K562 (cell line): Measurements from ENCODE around the gene CARMIL1. TPM values are rescaled to one million over a fixed set of nuclear protein-coding genes. Genes with fewer than 3 reads are reported as not detected.

Experiments
- ATAC-seq: fragments of 200-7000 bp; cut with Tn5 transposase; 3 replicates; pipeline ENCODE4 v1.9.1; 2020; ENCODE audit warnings: moderate library complexity
- BruUV-seq: library from RNA; stranded (reverse); fragments of 400-500 nt; replicated peaks from 2 replicates; lab custom pipeline; 2021; lab: Mats Ljungman, UMichigan
- CTCF ChIA-PET: fragments of 300-600 bp; formaldehyde crosslinking; extraction: SDS; loops from one replicate; lab custom pipeline; 2021; ENCODE audit warnings: low intra/inter-chr PET ratio; lab: Yijun Ruan, JAX
- POLR2A ChIA-PET: fragments of 300-600, 350-650 bp; sonication (Branson Sonifier 250); formaldehyde crosslinking; extraction: SDS; loops from one replicate; lab custom pipeline; 2021; ENCODE audit warnings: antibody characterized with exemption, inconsistent platforms; lab: Yijun Ruan, JAX
- DNase-seq, 4 experiments: peaks; one replicate each; pipeline versions ENCODE4 v3.0.0 to v3.0.0-alpha.2; 2011 to 2018; ENCODE audit warnings: low spot score in 3 of 4, mixed read lengths in 3 of 4; ENCODE audit errors: extremely low read depth in 1 of 4
- FAIRE-seq: peaks from 2 replicates; lab custom pipeline; 2011; peaks lifted over from hg19 to GRCh38; lab: Jason Lieb, UNC
- H2AFZ ChIP-seq: 2 replicates; pipeline ENCODE4 v1.6.0; 2011; ENCODE audit warnings: low read depth, low read length, control low read depth, inconsistent platforms
- H3K27ac ChIP-seq: fragments of 200-600 bp; 3 replicates; pipeline ENCODE4 v1.8.0; 2011; ENCODE audit warnings: low read depth, mild to moderate bottlenecking, control low read depth, inconsistent platforms, low read length, moderate library complexity, mixed read lengths; ENCODE audit errors: extremely low read depth
- H3K27me3 ChIP-seq, 2 experiments: fragments of 300-600 bp in 1 of 2; 2 replicates in 1 of 2; 3 replicates in 1 of 2; pipeline versions ENCODE4 v1.6.0 to v1.8.0; 2011; ENCODE audit warnings: inconsistent platforms in 2 of 2, low read length in 2 of 2, mild to moderate bottlenecking in 1 of 2, mixed read lengths in 1 of 2, moderate library complexity in 1 of 2; ENCODE audit not compliant: control insufficient read depth in 2 of 2, insufficient read depth in 2 of 2
- H3K36me3 ChIP-seq: fragments of 300-600 bp; 3 replicates; pipeline ENCODE4 v1.8.0; 2011; ENCODE audit warnings: mild to moderate bottlenecking, low read length, inconsistent platforms; ENCODE audit not compliant: control insufficient read depth, insufficient read depth
- H3K4me1 ChIP-seq, 2 experiments: fragments of 200-600 bp in 1 of 2; replicated peaks in 1 of 2; 2 replicates in 1 of 2; 3 replicates in 1 of 2; pipeline versions ENCODE4 v1.5.1 to v1.8.0; 2011; ENCODE audit warnings: inconsistent platforms in 2 of 2, low read length in 2 of 2, mild to moderate bottlenecking in 1 of 2, mixed read lengths in 1 of 2, moderate library complexity in 1 of 2; ENCODE audit not compliant: control insufficient read depth in 2 of 2, insufficient read depth in 2 of 2
- H3K4me2 ChIP-seq: 2 replicates; pipeline ENCODE4 v1.6.1; 2011; ENCODE audit warnings: low read length, control low read depth, inconsistent platforms, mixed read lengths; ENCODE audit not compliant: insufficient read depth
- H3K4me3 ChIP-seq: fragments of 200-600 bp; sonication (generic), shearing (Covaris generic); 2 replicates; pipeline ENCODE4 v1.5.1; 2016; ENCODE audit warnings: control low read depth, inconsistent platforms
- H3K79me2 ChIP-seq: fragments of 200-600 bp; 3 replicates; pipeline ENCODE4 v1.8.0; 2011; ENCODE audit warnings: low read length, inconsistent platforms; ENCODE audit not compliant: control insufficient read depth, insufficient read depth
- H3K9ac ChIP-seq, 2 experiments: 2 replicates each; pipeline versions ENCODE4 v1.6.0 to v1.6.1; 2011; ENCODE audit warnings: low read depth in 2 of 2, low read length in 2 of 2, control low read depth in 1 of 2, inconsistent platforms in 1 of 2, mild to moderate bottlenecking in 1 of 2, mixed read lengths in 1 of 2; ENCODE audit not compliant: insufficient read depth in 1 of 2
- H3K9me1 ChIP-seq: one replicate; pipeline ENCODE4 v1.6.0; 2011; ENCODE audit warnings: inconsistent platforms, mild to moderate bottlenecking, low read length, moderate library complexity; ENCODE audit not compliant: control insufficient read depth, insufficient read depth
- H3K9me3 ChIP-seq: replicated peaks from 2 replicates; pipeline ENCODE4 v1.5.1; 2011; ENCODE audit warnings: low read depth, low read length, inconsistent platforms; ENCODE audit not compliant: control insufficient read depth, insufficient read depth
- H4K20me1 ChIP-seq: replicated peaks from 2 replicates; pipeline ENCODE4 v1.6.1; 2011; ENCODE audit warnings: low read length, inconsistent platforms, mixed read lengths; ENCODE audit not compliant: control insufficient read depth, insufficient read depth
- PKNOX1 ChIP-seq: fragments of 450-650 bp; IDR thresholded peaks from 2 replicates; pipeline ENCODE4 v1.6.1; 2016
- TFAP4 ChIP-seq: sonication (generic); formaldehyde crosslinking; IDR thresholded peaks from 2 replicates; pipeline ENCODE4 v1.8.0; 2022; ENCODE audit warnings: missing genetic modification reagents, mild to moderate bottlenecking, moderate library complexity, borderline replicate concordance
- WGBS: fragments of 100-300 bp; shearing (Covaris generic); methylation state at CpG from one replicate; pipeline ENCODE4 v1.1.6; 2016; ENCODE audit warnings: low coverage, mixed read lengths; ENCODE audit not compliant: insufficient coverage; ENCODE audit errors: missing lambda C conversion rate; 5-methylcytosine and 5-hydroxymethylcytosine counted together
- in situ Hi-C: fragments of 300-500 bp; cut with MboI; formaldehyde crosslinking; loops from 4 replicates; pipeline ENCODE4 v1.15.0; 2018; ENCODE audit warnings: inconsistent platforms, mixed read lengths
- intact Hi-C: fragments of 100-400 bp; cut with micrococcal nuclease; formaldehyde crosslinking; loops from 2 replicates; pipeline ENCODE4 v1.14.2; 2022
- polyA plus RNA-seq, 8 experiments: library from polyadenylated mRNA; depleted of rRNA in 4 of 8; stranded (reverse) in 5 of 8; unstranded in 3 of 8; fragments of >200 nt; fragmentation: Nextera tagmentation in 2 of 8; fragmentation: Illumina TruSeq in 1 of 8; extraction: Ambion mirVana in 2 of 8; extraction: Trizol in 1 of 8; gene quantifications; 2 replicates each; pipeline versions ENCODE4 v1.2.1 to v1.2.3, GENCODE V29; 2011 to 2014; ENCODE audit warnings: inconsistent platforms in 1 of 8, missing spikeins in 1 of 8
- total RNA-seq, 7 experiments: library from RNA; depleted of rRNA in 6 of 7; stranded (reverse); fragments of >200 nt in 6 of 7; fragmentation: Illumina TruSeq in 2 of 7; extraction: Trizol in 2 of 7; gene quantifications; 2 replicates each; pipeline versions ENCODE4 v1.2.1 to v1.2.3, GENCODE V29; 2011 to 2021; ENCODE audit warnings: low replicate concordance in 1 of 7

CARMIL1 gene
- total and polyA plus RNA-seq, 9 of the 15 experiments (the other 6 are each of a cell fraction or from before 2014, with no cell fraction given): 0.04 to 0.32 (median 0.10) TPM; not detected in 1

GRCh38 chr6:25537349-25538018, 258.3 kb downstream of the CARMIL1 start:
- no peaks in the 10 kb centered on the region for H3K9me1 ChIP-seq
- FAIRE-seq (no peak), ATAC-seq (no peak), DNase-seq (no peak)
- H3K36me3 ChIP-seq: no peaks in the 10 kb centered on the region
- in situ Hi-C loops: no loop called here
- TF ChIP-seq PKNOX1 (peak; percentile 29; the same call in 1 of the 2 replicates), TFAP4 (CRISPR knock-in tag) (no peak)
- H4K20me1 ChIP-seq: no peaks in the 10 kb centered on the region; the same call in 1 of the 2 replicates
- CTCF ChIA-PET: no interaction called here
- 3% methylated on average over 8 of the region's 8 CpGs for WGBS
- H3K9ac ChIP-seq: no peak overlapping the region
- peaks cover 0 to 11% of the 10 kb centered on the region in 2 experiments; a peak in 1 of 5 replicates for H3K27me3 ChIP-seq
- intact Hi-C loops: no loop called here
- no peaks in the 10 kb centered on the region for H3K79me2 ChIP-seq
- no peak overlapping the region for H3K4me2 ChIP-seq
- H3K4me1 ChIP-seq: peaks cover 0 to 16% of the 10 kb centered on the region in 2 experiments; a peak in 2 of 5 replicates
- no peak overlapping the region for H3K27ac ChIP-seq
- no peaks in the 10 kb centered on the region for H3K9me3 ChIP-seq
- POLR2A ChIA-PET: no interaction called here
- no TSS peak for BruUV-seq
- no peak overlapping the region for H2AFZ ChIP-seq
- H3K4me3 ChIP-seq: no peak overlapping the region
